HG03159 (cell line): ENCODE measurements around the gene CLMP.
"Not testable (repeated sequence)": the region's sequence is repeated elsewhere in the genome, so short reads cannot be mapped to it uniquely, and the experiment has no call there.

Source experiments
- ATAC-seq: cut with Tn5 transposase; IDR thresholded peaks from one replicate; pipeline ENCODE4 v1.9.1; 2021; ENCODE audit warnings: mild to moderate bottlenecking, moderate library complexity; ENCODE audit not compliant: unreplicated experiment

Gene CLMP

GRCh38 chr11:123170929-123171328 is 24.1 kb downstream of the CLMP start:
- ATAC-seq: no peak

- no peak for ATAC-seq
These were observed 25.2 kb downstream of the CLMP start for GRCh38 chr11:123169821-123170220.

- no peak for ATAC-seq
These were observed 26.0 kb downstream of the CLMP start for GRCh38 chr11:123168955-123169484.

GRCh38 chr11:123168241-123168640 is 26.8 kb downstream of the CLMP start:
- no peak for ATAC-seq

GRCh38 chr11:123166071-123166559 is 28.9 kb downstream of the CLMP start:
- no peak for ATAC-seq

GRCh38 chr11:123164732-123165450 is 30.2 kb downstream of the CLMP start:
- no peak for ATAC-seq

- no peak for ATAC-seq
These were observed 31.4 kb downstream of the CLMP start for GRCh38 chr11:123163621-123164020.

GRCh38 chr11:123161376-123162030 is 33.5 kb downstream of the CLMP start:
- no peak for ATAC-seq

- no peak for ATAC-seq
These were observed 35.7 kb downstream of the CLMP start for GRCh38 chr11:123159183-123159857.

- ATAC-seq: no peak
These were observed 36.7 kb downstream of the CLMP start for GRCh38 chr11:123158033-123159003.

GRCh38 chr11:123152951-123153350 is 42.1 kb downstream of the CLMP start:
- ATAC-seq: no peak

- not testable (repeated sequence) for ATAC-seq
These were observed 42.7 kb downstream of the CLMP start for GRCh38 chr11:123152346-123152745.

GRCh38 chr11:123151796-123152195 is 43.3 kb downstream of the CLMP start:
- ATAC-seq: no peak

- ATAC-seq: no peak
These were observed 43.7 kb downstream of the CLMP start for GRCh38 chr11:123151366-123151765.

- no peak for ATAC-seq
These were observed 44.2 kb downstream of the CLMP start for GRCh38 chr11:123150882-123151281.

GRCh38 chr11:123148965-123149364 is 46.1 kb downstream of the CLMP start:
- ATAC-seq: no peak

- no peak for ATAC-seq
These were observed 49.4 kb downstream of the CLMP start for GRCh38 chr11:123145661-123146060.

- no peak for ATAC-seq
These were observed 49.8 kb downstream of the CLMP start for GRCh38 chr11:123145220-123145619.

GRCh38 chr11:123144707-123145106 is 50.3 kb downstream of the CLMP start:
- no peak for ATAC-seq

- no peak for ATAC-seq
These were observed 51.1 kb downstream of the CLMP start for GRCh38 chr11:123143921-123144320.
